HepG2 (cell line): Measurements from ENCODE around the gene CACNA1G. TPM values are rescaled to one million over a fixed set of nuclear protein-coding genes. Genes with fewer than 3 reads are reported as not detected.
A peak's percentile ranks its signal among the peaks of the same experiment; 100 is the strongest.

ENCODE experiments used
- MED8 ChIP-seq: sonication (generic); formaldehyde crosslinking; IDR thresholded peaks from 2 replicates; pipeline ENCODE4 v1.8.1; 2023; ENCODE audit warnings: mild to moderate bottlenecking, missing genetic modification reagents; ENCODE audit not compliant: insufficient replicate concordance
- SYNCRIP ChIP-seq: fragments of 200-400 bp; formaldehyde crosslinking; IDR thresholded peaks from 2 replicates; pipeline ENCODE4 v1.6.1; 2018; ENCODE audit warnings: mild to moderate bottlenecking, low read depth, low read length; ENCODE audit not compliant: insufficient read depth
- ZFP41 ChIP-seq: sonication (generic); formaldehyde crosslinking; IDR thresholded peaks from 2 replicates; pipeline ENCODE4 v1.4.0; 2020; ENCODE audit warnings: mild to moderate bottlenecking, missing genetic modification reagents, borderline replicate concordance
- ZFYVE20 ChIP-seq: sonication (generic); formaldehyde crosslinking; IDR thresholded peaks from 2 replicates; pipeline ENCODE4 v1.8.0; 2023; ENCODE audit warnings: low read depth, mild to moderate bottlenecking, moderate library complexity, missing genetic modification reagents, borderline replicate concordance
- ZNF331 ChIP-seq: sonication (generic); formaldehyde crosslinking; IDR thresholded peaks from 2 replicates; pipeline ENCODE4 v1.4.0; 2020; ENCODE audit warnings: missing genetic modification reagents
- ZNF550 ChIP-seq: sonication (generic); formaldehyde crosslinking; IDR thresholded peaks from 2 replicates; pipeline ENCODE4 v1.4.0; 2020; ENCODE audit warnings: mild to moderate bottlenecking, missing genetic modification reagents, borderline replicate concordance
- ZSCAN20 ChIP-seq: sonication (generic); formaldehyde crosslinking; IDR thresholded peaks from 2 replicates; pipeline ENCODE4 v1.4.0; 2020; ENCODE audit warnings: missing genetic modification reagents, mild to moderate bottlenecking, borderline replicate concordance
- polyA plus RNA-seq, 8 experiments: library from polyadenylated mRNA; depleted of rRNA in 3 of 8; stranded (reverse) in 7 of 8; unstranded in 1 of 8; fragments of >200 nt; fragmentation: Illumina TruSeq in 4 of 8; extraction: Trizol in 4 of 8; gene quantifications; 2 replicates each; pipeline versions ENCODE4 v1.2.1 to v1.2.3, GENCODE V29; 2011 to 2016; ENCODE audit warnings: low read depth in 4 of 8, missing spikeins in 1 of 8, mixed read lengths in 1 of 8; ENCODE audit not compliant: insufficient read depth in 1 of 8
- total RNA-seq, 5 experiments: library from RNA; depleted of rRNA; stranded (reverse); fragments of >200 nt; fragmentation: Illumina TruSeq; extraction: Trizol; gene quantifications; 2 replicates each; pipeline ENCODE4 v1.2.3, GENCODE V29; 2016; ENCODE audit warnings: low read depth in 1 of 5
- TF ChIP-seq, protein P1 (sequence below), 2 experiments: fragments of 450-650 bp in 1 of 2; sonication (generic) in 1 of 2; formaldehyde crosslinking in 1 of 2; IDR thresholded peaks; 2 replicates each; pipeline versions ENCODE4 v1.6.1 to v1.8.0; 2016 to 2022; ENCODE audit warnings: antibody characterized with exemption in 1 of 2, mild to moderate bottlenecking in 1 of 2, missing genetic modification reagents in 1 of 2
- TF ChIP-seq, protein P2 (sequence below): sonication (generic); formaldehyde crosslinking; IDR thresholded peaks from 2 replicates; pipeline ENCODE4 v1.8.1; 2022; ENCODE audit warnings: mild to moderate bottlenecking, missing genetic modification reagents
- TF ChIP-seq, protein P3 (sequence below): sonication (generic); formaldehyde crosslinking; IDR thresholded peaks from 2 replicates; pipeline ENCODE4 v1.4.0; 2020; ENCODE audit warnings: missing genetic modification reagents
- TF ChIP-seq, protein P4 (sequence below): sonication (generic); formaldehyde crosslinking; IDR thresholded peaks from 2 replicates; pipeline ENCODE4 v1.5.0; 2020; ENCODE audit warnings: mild to moderate bottlenecking, low read depth, missing genetic modification reagents, borderline replicate concordance
- TF ChIP-seq, protein P5 (sequence below): sonication (generic); formaldehyde crosslinking; IDR thresholded peaks from 2 replicates; pipeline ENCODE4 v1.4.0; 2020; ENCODE audit warnings: missing genetic modification reagents, borderline replicate concordance

Gene CACNA1G
- total and polyA plus RNA-seq, 2 of the 13 experiments (the other 11 are each of a cell fraction or from before 2014, with no cell fraction given), result 0.02 TPM; not detected in 1

DNA sequence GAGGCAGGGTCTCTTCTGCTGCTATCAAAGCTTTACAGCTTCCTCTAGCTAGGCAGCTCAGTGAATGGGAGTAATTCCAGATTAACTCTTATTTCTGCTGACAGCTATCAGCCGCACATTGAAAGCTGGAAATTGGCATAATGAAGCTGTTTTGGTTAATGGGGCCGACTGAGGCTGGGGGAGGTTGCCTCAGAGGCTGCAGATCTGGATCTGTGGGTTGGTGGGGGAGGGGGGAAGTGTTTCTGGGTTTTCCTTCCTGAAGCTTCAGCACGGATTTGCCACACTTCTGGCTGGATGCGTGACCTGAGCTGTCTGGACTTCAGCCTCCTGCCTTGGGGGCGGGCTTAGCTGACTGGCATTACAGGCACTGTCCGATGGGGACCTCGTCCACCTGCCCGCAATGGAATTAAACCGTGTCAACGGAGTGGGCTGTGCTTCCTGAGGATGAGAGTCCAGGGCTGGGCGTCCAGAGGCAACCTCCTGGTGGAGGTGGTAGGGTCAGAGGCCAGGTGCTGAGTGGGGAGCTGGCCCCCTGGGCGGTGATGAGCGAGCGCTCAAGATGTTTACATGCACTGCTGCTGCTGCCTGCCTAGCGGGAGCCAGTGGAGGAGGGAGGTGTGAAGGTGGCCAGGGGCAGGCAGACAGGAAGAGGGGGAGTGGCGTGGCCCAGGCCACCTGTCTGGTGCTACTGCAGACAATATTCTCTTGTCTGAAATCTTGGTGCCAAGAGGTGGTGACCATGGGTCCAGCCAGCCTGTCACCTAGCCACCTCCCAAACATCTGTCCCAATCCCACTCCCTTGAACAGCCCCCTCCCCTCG is 67.5 kb downstream of the CACNA1G start (continued):
- TF ChIP-seq, protein P1, sequence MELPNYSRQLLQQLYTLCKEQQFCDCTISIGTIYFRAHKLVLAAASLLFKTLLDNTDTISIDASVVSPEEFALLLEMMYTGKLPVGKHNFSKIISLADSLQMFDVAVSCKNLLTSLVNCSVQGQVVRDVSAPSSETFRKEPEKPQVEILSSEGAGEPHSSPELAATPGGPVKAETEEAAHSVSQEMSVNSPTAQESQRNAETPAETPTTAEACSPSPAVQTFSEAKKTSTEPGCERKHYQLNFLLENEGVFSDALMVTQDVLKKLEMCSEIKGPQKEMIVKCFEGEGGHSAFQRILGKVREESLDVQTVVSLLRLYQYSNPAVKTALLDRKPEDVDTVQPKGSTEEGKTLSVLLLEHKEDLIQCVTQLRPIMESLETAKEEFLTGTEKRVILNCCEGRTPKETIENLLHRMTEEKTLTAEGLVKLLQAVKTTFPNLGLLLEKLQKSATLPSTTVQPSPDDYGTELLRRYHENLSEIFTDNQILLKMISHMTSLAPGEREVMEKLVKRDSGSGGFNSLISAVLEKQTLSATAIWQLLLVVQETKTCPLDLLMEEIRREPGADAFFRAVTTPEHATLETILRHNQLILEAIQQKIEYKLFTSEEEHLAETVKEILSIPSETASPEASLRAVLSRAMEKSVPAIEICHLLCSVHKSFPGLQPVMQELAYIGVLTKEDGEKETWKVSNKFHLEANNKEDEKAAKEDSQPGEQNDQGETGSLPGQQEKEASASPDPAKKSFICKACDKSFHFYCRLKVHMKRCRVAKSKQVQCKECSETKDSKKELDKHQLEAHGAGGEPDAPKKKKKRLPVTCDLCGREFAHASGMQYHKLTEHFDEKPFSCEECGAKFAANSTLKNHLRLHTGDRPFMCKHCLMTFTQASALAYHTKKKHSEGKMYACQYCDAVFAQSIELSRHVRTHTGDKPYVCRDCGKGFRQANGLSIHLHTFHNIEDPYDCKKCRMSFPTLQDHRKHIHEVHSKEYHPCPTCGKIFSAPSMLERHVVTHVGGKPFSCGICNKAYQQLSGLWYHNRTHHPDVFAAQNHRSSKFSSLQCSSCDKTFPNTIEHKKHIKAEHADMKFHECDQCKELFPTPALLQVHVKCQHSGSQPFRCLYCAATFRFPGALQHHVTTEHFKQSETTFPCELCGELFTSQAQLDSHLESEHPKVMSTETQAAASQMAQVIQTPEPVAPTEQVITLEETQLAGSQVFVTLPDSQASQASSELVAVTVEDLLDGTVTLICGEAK (IDR thresholded peaks at IDR 0.05), result no peak
- TF ChIP-seq, protein P1 (CRISPR knock-in tag; IDR thresholded peaks at IDR 0.05), result peak; percentile 88
- TF ChIP-seq SYNCRIP (no peak), ZSCAN20 (CRISPR knock-in tag) (no peak), ZNF331 (CRISPR knock-in tag) (0 out of 2 replicates have a peak, but pooled peaks have one; percentile 13), ZFP41 (peak; percentile 79; the same call in 1 of the 2 replicates), ZNF550 (CRISPR knock-in tag) (no peak), ZFYVE20 (CRISPR knock-in tag) (no peak), MED8 (CRISPR knock-in tag) (no peak)
- TF ChIP-seq, protein P2, sequence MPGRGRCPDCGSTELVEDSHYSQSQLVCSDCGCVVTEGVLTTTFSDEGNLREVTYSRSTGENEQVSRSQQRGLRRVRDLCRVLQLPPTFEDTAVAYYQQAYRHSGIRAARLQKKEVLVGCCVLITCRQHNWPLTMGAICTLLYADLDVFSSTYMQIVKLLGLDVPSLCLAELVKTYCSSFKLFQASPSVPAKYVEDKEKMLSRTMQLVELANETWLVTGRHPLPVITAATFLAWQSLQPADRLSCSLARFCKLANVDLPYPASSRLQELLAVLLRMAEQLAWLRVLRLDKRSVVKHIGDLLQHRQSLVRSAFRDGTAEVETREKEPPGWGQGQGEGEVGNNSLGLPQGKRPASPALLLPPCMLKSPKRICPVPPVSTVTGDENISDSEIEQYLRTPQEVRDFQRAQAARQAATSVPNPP (CRISPR knock-in tag), result no peak
- TF ChIP-seq, protein P3, sequence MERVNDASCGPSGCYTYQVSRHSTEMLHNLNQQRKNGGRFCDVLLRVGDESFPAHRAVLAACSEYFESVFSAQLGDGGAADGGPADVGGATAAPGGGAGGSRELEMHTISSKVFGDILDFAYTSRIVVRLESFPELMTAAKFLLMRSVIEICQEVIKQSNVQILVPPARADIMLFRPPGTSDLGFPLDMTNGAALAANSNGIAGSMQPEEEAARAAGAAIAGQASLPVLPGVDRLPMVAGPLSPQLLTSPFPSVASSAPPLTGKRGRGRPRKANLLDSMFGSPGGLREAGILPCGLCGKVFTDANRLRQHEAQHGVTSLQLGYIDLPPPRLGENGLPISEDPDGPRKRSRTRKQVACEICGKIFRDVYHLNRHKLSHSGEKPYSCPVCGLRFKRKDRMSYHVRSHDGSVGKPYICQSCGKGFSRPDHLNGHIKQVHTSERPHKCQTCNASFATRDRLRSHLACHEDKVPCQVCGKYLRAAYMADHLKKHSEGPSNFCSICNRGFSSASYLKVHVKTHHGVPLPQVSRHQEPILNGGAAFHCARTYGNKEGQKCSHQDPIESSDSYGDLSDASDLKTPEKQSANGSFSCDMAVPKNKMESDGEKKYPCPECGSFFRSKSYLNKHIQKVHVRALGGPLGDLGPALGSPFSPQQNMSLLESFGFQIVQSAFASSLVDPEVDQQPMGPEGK, result peak; percentile 80; the same call in 1 of the 2 replicates
- TF ChIP-seq, protein P4, sequence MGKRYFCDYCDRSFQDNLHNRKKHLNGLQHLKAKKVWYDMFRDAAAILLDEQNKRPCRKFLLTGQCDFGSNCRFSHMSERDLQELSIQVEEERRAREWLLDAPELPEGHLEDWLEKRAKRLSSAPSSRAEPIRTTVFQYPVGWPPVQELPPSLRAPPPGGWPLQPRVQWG (CRISPR knock-in tag), result no peak
- TF ChIP-seq, protein P5, sequence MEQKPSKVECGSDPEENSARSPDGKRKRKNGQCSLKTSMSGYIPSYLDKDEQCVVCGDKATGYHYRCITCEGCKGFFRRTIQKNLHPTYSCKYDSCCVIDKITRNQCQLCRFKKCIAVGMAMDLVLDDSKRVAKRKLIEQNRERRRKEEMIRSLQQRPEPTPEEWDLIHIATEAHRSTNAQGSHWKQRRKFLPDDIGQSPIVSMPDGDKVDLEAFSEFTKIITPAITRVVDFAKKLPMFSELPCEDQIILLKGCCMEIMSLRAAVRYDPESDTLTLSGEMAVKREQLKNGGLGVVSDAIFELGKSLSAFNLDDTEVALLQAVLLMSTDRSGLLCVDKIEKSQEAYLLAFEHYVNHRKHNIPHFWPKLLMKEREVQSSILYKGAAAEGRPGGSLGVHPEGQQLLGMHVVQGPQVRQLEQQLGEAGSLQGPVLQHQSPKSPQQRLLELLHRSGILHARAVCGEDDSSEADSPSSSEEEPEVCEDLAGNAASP (CRISPR knock-in tag), result peak; percentile 55; the same call in 1 of the 2 replicates
